ENCODE measurements around the gene SH3BP4.

SH3BP4 gene

GRCh38 chr2:234987754-234988153, 35.9 kb downstream of the SH3BP4 start:
- peak overlapping the region; percentile 75; the same call in 1 of the 2 replicates for H3K27ac ChIP-seq
- TF ChIP-seq CTCF (conservative IDR thresholded peaks at IDR 0.05): no peak

GRCh38 chr2:234988491-234988890, 36.7 kb downstream of the SH3BP4 start:
- TF ChIP-seq CTCF (conservative IDR thresholded peaks at IDR 0.05): no peak
- peak overlapping the region; percentile 75 for H3K27ac ChIP-seq

- peak overlapping the region; percentile 75 for H3K27ac ChIP-seq
- TF ChIP-seq CTCF (conservative IDR thresholded peaks at IDR 0.05): no peak
Measured at GRCh38 chr2:234989183-234989701, 37.4 kb downstream of the SH3BP4 start.

- no peak for TF ChIP-seq CTCF (conservative IDR thresholded peaks at IDR 0.05)
Measured at GRCh38 chr2:234990300-234990699, 38.5 kb downstream of the SH3BP4 start.

GRCh38 chr2:234991290-234991689, 39.5 kb downstream of the SH3BP4 start:
- no peak for TF ChIP-seq CTCF (conservative IDR thresholded peaks at IDR 0.05)
- H3K27ac ChIP-seq: no peak overlapping the region

More at GRCh38 chr2:234990300-234990699, 38.5 kb downstream of the SH3BP4 start:
- H3K27ac ChIP-seq: peak overlapping the region; percentile 75

- TF ChIP-seq CTCF (conservative IDR thresholded peaks at IDR 0.05): no peak
- H3K27ac ChIP-seq: no peak overlapping the region
Measured at GRCh38 chr2:234991793-234992192, 40.0 kb downstream of the SH3BP4 start.

- H3K27ac ChIP-seq: no peak overlapping the region
- TF ChIP-seq CTCF (conservative IDR thresholded peaks at IDR 0.05): no peak
Measured at GRCh38 chr2:234992196-234992595, 40.4 kb downstream of the SH3BP4 start.

Measured in VCaP (cell line).